K562 (cell line): Measurements from ENCODE around the gene GET3. TPM values are rescaled to one million over a fixed set of nuclear protein-coding genes. Genes with fewer than 3 reads are reported as not detected.

Source experiments
- BCL6 ChIP-seq: fragments of 250-450 bp; sonication (Bioruptor Pico); IDR thresholded peaks from 2 replicates; pipeline ENCODE4 v1.4.0; 2020
- CBX5 ChIP-seq: IDR thresholded peaks from 2 replicates; pipeline ENCODE4 v1.6.1; 2014; ENCODE audit warnings: low read depth, borderline replicate concordance
- CHD1 ChIP-seq: fragments of 200-600 bp; sonication (generic); IDR thresholded peaks from one replicate; pipeline ENCODE4 v1.6.1; 2012; ENCODE audit warnings: mild to moderate bottlenecking, moderate library complexity, low read length, inconsistent platforms
- FOXP1 ChIP-seq: sonication (generic); formaldehyde crosslinking; IDR thresholded peaks from 2 replicates; pipeline ENCODE4 v1.8.0; 2022; ENCODE audit warnings: mild to moderate bottlenecking, missing genetic modification reagents
- GATA2 ChIP-seq: sonication (generic); formaldehyde crosslinking; IDR thresholded peaks from 2 replicates; pipeline ENCODE4 v1.4.0; 2020; ENCODE audit warnings: mild to moderate bottlenecking, missing genetic modification reagents
- ZC3H8 ChIP-seq: fragments of 450-650 bp; IDR thresholded peaks from 2 replicates; pipeline ENCODE4 v1.6.1; 2017
- ZNF551 ChIP-seq: fragments of 250-450 bp; sonication (Bioruptor Pico); IDR thresholded peaks from 2 replicates; pipeline ENCODE4 v1.5.0; 2021; ENCODE audit warnings: mild to moderate bottlenecking, moderate library complexity
- ZNF785 ChIP-seq: fragments of 250-450 bp; sonication (Bioruptor Pico); IDR thresholded peaks from 2 replicates; pipeline ENCODE4 v1.4.0; 2020; ENCODE audit warnings: mild to moderate bottlenecking
- polyA plus RNA-seq, 8 experiments: library from polyadenylated mRNA; depleted of rRNA in 4 of 8; stranded (reverse) in 5 of 8; unstranded in 3 of 8; fragments of >200 nt; fragmentation: Nextera tagmentation in 2 of 8; fragmentation: Illumina TruSeq in 1 of 8; extraction: Ambion mirVana in 2 of 8; extraction: Trizol in 1 of 8; gene quantifications; 2 replicates each; pipeline versions ENCODE4 v1.2.1 to v1.2.3, GENCODE V29; 2011 to 2014; ENCODE audit warnings: inconsistent platforms in 1 of 8, missing spikeins in 1 of 8
- total RNA-seq, 7 experiments: library from RNA; depleted of rRNA in 6 of 7; stranded (reverse); fragments of >200 nt in 6 of 7; fragmentation: Illumina TruSeq in 2 of 7; extraction: Trizol in 2 of 7; gene quantifications; 2 replicates each; pipeline versions ENCODE4 v1.2.1 to v1.2.3, GENCODE V29; 2011 to 2021; ENCODE audit warnings: low replicate concordance in 1 of 7
- TF ChIP-seq, protein P1 (sequence below): fragments of 450-650 bp; IDR thresholded peaks from 2 replicates; pipeline ENCODE4 v1.6.1; 2016; ENCODE audit warnings: low read depth
- TF ChIP-seq, protein P2 (sequence below): fragments of 450-650 bp; IDR thresholded peaks from 2 replicates; pipeline ENCODE4 v1.6.1; 2017; ENCODE audit warnings: antibody characterized with exemption
- TF ChIP-seq, protein P3 (sequence below), 2 experiments: fragments of 450-650 bp; IDR thresholded peaks; 2 replicates each; pipeline ENCODE4 v1.6.1; 2018; ENCODE audit warnings: mild to moderate bottlenecking in 2 of 2, low read depth in 1 of 2; ENCODE audit not compliant: partially characterized antibody in 2 of 2
- TF ChIP-seq, protein P4 (sequence below): fragments of 200-800 bp; sonication (Bioruptor generic); IDR thresholded peaks from 2 replicates; pipeline ENCODE4 v1.6.1; 2017; ENCODE audit warnings: missing genetic modification characterization, missing compliant biosample characterization

GET3 gene
- total and polyA plus RNA-seq, 9 of the 15 experiments (the other 6 are each of a cell fraction or from before 2014, with no cell fraction given) = 8.3 to 83.5 (median 51.8) TPM

DNA sequence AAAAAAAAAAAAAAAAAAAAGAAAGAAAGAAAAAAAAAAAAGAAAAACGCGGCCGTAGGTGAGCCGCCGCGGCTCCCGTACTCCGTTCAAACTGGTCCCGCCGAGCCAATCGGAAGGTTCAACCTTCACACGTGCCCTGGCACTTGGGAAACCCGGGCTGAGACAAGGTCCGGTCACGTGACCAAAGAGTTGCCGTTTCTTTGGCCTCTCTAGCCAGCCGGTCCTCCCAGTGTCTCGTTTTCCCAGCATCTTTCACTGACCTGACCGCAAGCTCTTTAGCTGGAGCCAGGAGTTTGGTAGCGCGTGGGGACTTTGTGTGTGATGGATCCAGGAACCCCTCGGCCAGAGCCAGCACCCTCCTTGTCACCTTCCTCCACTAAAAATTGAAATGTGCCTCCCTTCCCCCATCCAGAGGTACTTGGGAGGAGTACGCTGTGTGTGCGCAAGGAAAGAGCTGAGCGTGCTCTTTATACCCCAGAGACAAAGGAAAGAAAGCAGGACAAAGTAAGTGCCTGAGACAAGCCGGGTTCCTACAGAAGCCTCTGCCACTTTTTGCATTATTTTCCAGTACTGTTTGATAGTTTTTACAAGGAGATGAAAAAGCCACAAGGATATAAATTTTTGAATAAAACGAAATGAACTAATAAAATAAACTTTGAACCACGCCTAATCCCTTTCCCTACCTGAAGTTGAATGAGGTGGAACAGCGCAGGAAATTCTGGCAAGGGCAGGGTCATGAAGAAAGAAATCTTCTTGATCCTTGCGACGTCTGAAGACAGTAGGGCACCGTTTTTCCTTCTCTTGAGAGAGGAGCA is 14.5 kb upstream of the GET3 start (continued):
- no peak for TF ChIP-seq ZNF551 (CRISPR knock-in tag)
- TF ChIP-seq, protein P1, sequence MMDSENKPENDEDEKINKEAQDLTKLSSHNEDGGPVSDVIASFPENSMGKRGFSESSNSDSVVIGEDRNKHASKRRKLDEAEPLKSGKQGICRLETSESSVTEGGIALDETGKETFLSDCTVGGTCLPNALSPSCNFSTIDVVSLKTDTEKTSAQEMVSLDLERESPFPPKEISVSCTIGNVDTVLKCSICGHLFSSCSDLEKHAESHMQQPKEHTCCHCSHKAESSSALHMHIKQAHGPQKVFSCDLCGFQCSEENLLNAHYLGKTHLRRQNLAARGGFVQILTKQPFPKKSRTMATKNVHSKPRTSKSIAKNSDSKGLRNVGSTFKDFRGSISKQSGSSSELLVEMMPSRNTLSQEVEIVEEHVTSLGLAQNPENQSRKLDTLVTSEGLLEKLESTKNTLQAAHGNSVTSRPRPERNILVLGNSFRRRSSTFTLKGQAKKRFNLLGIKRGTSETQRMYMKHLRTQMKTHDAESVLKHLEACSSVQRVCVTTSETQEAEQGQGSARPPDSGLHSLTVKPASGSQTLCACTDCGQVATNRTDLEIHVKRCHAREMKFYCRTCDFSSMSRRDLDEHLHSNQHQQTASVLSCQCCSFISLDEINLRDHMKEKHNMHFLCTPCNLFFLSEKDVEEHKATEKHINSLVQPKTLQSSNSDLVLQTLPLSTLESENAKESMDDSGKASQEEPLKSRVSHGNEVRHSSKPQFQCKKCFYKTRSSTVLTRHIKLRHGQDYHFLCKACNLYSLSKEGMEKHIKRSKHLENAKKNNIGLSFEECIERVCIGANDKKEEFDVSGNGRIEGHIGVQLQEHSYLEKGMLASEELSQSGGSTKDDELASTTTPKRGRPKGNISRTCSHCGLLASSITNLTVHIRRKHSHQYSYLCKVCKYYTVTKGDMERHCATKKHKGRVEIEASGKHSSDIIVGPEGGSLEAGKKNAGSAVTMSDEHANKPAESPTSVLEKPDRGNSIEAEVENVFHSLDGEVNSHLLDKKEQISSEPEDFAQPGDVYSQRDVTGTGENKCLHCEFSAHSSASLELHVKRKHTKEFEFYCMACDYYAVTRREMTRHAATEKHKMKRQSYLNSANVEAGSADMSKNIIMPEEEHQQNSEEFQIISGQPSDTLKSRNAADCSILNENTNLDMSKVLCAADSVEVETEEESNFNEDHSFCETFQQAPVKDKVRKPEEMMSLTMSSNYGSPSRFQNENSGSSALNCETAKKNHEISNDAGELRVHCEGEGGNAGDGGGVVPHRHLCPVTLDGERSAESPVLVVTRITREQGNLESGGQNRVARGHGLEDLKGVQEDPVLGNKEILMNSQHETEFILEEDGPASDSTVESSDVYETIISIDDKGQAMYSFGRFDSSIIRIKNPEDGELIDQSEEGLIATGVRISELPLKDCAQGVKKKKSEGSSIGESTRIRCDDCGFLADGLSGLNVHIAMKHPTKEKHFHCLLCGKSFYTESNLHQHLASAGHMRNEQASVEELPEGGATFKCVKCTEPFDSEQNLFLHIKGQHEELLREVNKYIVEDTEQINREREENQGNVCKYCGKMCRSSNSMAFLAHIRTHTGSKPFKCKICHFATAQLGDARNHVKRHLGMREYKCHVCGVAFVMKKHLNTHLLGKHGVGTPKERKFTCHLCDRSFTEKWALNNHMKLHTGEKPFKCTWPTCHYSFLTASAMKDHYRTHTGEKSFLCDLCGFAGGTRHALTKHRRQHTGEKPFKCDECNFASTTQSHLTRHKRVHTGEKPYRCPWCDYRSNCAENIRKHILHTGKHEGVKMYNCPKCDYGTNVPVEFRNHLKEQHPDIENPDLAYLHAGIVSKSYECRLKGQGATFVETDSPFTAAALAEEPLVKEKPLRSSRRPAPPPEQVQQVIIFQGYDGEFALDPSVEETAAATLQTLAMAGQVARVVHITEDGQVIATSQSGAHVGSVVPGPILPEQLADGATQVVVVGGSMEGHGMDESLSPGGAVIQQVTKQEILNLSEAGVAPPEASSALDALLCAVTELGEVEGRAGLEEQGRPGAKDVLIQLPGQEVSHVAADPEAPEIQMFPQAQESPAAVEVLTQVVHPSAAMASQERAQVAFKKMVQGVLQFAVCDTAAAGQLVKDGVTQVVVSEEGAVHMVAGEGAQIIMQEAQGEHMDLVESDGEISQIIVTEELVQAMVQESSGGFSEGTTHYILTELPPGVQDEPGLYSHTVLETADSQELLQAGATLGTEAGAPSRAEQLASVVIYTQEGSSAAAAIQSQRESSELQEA = peak; percentile 99
- no peak for TF ChIP-seq GATA2 (CRISPR knock-in tag)
- no peak for TF ChIP-seq ZC3H8
- TF ChIP-seq, protein P2, sequence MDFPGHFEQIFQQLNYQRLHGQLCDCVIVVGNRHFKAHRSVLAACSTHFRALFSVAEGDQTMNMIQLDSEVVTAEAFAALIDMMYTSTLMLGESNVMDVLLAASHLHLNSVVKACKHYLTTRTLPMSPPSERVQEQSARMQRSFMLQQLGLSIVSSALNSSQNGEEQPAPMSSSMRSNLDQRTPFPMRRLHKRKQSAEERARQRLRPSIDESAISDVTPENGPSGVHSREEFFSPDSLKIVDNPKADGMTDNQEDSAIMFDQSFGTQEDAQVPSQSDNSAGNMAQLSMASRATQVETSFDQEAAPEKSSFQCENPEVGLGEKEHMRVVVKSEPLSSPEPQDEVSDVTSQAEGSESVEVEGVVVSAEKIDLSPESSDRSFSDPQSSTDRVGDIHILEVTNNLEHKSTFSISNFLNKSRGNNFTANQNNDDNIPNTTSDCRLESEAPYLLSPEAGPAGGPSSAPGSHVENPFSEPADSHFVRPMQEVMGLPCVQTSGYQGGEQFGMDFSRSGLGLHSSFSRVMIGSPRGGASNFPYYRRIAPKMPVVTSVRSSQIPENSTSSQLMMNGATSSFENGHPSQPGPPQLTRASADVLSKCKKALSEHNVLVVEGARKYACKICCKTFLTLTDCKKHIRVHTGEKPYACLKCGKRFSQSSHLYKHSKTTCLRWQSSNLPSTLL = no peak
- TF ChIP-seq, protein P3, sequence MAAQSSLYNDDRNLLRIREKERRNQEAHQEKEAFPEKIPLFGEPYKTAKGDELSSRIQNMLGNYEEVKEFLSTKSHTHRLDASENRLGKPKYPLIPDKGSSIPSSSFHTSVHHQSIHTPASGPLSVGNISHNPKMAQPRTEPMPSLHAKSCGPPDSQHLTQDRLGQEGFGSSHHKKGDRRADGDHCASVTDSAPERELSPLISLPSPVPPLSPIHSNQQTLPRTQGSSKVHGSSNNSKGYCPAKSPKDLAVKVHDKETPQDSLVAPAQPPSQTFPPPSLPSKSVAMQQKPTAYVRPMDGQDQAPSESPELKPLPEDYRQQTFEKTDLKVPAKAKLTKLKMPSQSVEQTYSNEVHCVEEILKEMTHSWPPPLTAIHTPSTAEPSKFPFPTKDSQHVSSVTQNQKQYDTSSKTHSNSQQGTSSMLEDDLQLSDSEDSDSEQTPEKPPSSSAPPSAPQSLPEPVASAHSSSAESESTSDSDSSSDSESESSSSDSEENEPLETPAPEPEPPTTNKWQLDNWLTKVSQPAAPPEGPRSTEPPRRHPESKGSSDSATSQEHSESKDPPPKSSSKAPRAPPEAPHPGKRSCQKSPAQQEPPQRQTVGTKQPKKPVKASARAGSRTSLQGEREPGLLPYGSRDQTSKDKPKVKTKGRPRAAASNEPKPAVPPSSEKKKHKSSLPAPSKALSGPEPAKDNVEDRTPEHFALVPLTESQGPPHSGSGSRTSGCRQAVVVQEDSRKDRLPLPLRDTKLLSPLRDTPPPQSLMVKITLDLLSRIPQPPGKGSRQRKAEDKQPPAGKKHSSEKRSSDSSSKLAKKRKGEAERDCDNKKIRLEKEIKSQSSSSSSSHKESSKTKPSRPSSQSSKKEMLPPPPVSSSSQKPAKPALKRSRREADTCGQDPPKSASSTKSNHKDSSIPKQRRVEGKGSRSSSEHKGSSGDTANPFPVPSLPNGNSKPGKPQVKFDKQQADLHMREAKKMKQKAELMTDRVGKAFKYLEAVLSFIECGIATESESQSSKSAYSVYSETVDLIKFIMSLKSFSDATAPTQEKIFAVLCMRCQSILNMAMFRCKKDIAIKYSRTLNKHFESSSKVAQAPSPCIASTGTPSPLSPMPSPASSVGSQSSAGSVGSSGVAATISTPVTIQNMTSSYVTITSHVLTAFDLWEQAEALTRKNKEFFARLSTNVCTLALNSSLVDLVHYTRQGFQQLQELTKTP (IDR thresholded peaks at IDR 0.05; ENCODE audit: low read depth in 1 of 2, partially characterized antibody in 2 of 2) = peak; percentile 50 to 91
- TF ChIP-seq, protein P4, sequence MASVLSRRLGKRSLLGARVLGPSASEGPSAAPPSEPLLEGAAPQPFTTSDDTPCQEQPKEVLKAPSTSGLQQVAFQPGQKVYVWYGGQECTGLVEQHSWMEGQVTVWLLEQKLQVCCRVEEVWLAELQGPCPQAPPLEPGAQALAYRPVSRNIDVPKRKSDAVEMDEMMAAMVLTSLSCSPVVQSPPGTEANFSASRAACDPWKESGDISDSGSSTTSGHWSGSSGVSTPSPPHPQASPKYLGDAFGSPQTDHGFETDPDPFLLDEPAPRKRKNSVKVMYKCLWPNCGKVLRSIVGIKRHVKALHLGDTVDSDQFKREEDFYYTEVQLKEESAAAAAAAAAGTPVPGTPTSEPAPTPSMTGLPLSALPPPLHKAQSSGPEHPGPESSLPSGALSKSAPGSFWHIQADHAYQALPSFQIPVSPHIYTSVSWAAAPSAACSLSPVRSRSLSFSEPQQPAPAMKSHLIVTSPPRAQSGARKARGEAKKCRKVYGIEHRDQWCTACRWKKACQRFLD (CRISPR knock-in tag) = peak; percentile 81; the same call in 1 of the 2 replicates
- peak; percentile 23 for TF ChIP-seq CHD1
- TF ChIP-seq CBX5 = no peak
- no peak for TF ChIP-seq ZNF785 (CRISPR knock-in tag)
- TF ChIP-seq FOXP1 (CRISPR knock-in tag) = no peak
- no peak for TF ChIP-seq BCL6 (CRISPR knock-in tag)
